Gastroesophageal sphincter (tissue), 3 donors: ENCODE results near the gene RHOXF2B.
"Not testable (repeated sequence)": the region's sequence is repeated elsewhere in the genome, so short reads cannot be mapped to it uniquely, and the experiment has no call there.

Experiments
- CTCF ChIP-seq, 4 experiments: fragments of 200-600 bp in 2 of 4; fragments of 450-650 bp in 2 of 4; sonication (generic) in 1 of 4; IDR thresholded peaks; one replicate each; pipeline ENCODE4 v1.5.1; 2017 to 2019; ENCODE audit warnings: antibody characterized with exemption in 4 of 4, mild to moderate bottlenecking in 2 of 4, moderate library complexity in 2 of 4
- EP300 ChIP-seq: sonication (generic); formaldehyde crosslinking; IDR thresholded peaks from one replicate; pipeline ENCODE4 v1.6.1; 2017; ENCODE audit warnings: antibody characterized with exemption, mild to moderate bottlenecking
- POLR2A ChIP-seq, 2 donors: fragments of 450-650 bp; IDR thresholded peaks; one replicate each; pipeline ENCODE4 v1.6.1; 2017; ENCODE audit warnings: antibody characterized with exemption in 2 of 2, mild to moderate bottlenecking in 2 of 2, moderate library complexity in 1 of 2
- POLR2AphosphoS5 ChIP-seq: sonication (generic); formaldehyde crosslinking; IDR thresholded peaks from one replicate; pipeline ENCODE4 v1.6.1; 2017; ENCODE audit warnings: antibody characterized with exemption

GRCh38 chrX:120035522-120036309 is 41.8 kb downstream of the RHOXF2B start:
- TF ChIP-seq CTCF (IDR thresholded peaks at IDR 0.05); POLR2A (IDR thresholded peaks at IDR 0.05); POLR2AphosphoS5; EP300: not testable (repeated sequence)
